ENCODE measurements around the gene NRARP. TPM values are rescaled to one million over a fixed set of nuclear protein-coding genes. Genes with fewer than 3 reads are reported as not detected.

The NRARP gene
- total RNA-seq, 1 experiment from 2014 or later = 24.7 TPM

DNA sequence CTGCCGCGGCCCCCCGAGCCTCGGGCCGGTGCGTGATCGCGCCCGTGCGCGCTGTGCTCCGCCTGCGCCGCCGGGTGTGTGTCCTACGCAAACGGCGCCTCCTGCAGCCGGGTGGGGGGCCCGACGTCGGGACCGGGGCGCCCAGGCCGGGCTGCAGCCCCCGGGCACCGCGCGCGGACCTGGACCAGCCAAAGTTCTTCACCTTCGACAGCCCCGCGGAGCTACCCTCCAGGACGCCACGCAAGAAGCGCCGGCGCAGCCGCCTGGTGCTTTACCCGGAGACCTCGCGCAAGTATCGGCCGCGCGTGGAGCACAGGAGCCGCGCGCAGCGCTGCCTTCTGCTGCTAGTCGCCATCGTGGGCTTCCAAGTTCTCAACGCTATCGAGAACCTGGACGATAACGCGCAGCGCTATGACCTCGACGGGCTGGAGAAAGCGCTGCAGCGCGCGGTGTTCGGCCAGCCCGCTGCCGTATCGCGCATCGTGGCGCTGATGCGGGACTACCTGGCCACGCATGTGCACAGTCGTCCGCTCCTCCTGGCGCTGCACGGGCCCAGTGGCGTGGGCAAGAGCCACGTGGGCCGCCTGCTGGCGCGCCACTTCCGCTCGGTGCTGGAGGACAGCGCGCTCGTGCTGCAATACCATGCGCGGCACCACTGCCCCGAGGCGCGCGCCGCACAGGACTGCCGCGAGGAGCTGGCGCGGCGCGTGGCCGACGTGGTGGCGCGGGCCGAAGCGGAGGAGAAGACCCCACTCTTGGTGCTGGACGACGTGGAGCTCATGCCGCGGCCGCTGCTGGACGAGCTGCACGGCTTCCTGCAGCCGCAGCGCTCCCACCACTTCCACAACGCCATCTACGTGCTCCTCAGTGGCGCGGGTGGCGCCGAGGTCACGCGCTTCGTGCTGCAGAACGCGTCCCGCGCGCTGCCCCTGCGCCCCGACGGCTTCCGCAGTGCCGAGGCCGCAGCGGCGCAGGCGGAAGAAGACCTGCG lies 23.1 kb downstream of the NRARP start:
- no peaks in the 10 kb centered on the region; the same call in 1 of the 2 replicates for H3K36me3 ChIP-seq (ENCODE audit: control insufficient read depth, insufficient read depth, low read length)
- Mint-ChIP-seq H3K36me3 (ENCODE audit: insufficient read depth, unreplicated experiment) (peaks cover 32% of the 10 kb centered on the region), H3K9me3 (ENCODE audit: unreplicated experiment) (no peaks in the 10 kb centered on the region), H3K27me3 (ENCODE audit: insufficient read depth, unreplicated experiment) (no peaks in the 10 kb centered on the region), H3K4me1 (ENCODE audit: low read depth, unreplicated experiment) (no peaks in the 10 kb centered on the region), H3K27ac (ENCODE audit: unreplicated experiment) (no peak overlapping the region), H3K4me3 (ENCODE audit: unreplicated experiment) (no peak overlapping the region)
- ChIA-PET CTCF (interaction anchor here (0.6 kb wide), 1 partner anchor 309 kb away, joined by 3 read pairs; no protein-coding TSS in a partner anchor), POLR2A (interaction anchor here (0.7 kb wide), 1 partner anchor 24 kb away, joined by 4 read pairs; no protein-coding TSS in a partner anchor)
- H3K4me3 ChIP-seq (ENCODE audit: low read depth, low read length) = no peak overlapping the region
- DNase-seq = no peak
- 0 out of 2 replicates have a peak, but pooled peaks cover 6% of the 10 kb centered on the region for H3K9me3 ChIP-seq
- no peak for TF ChIP-seq CTCF (IDR thresholded peaks at IDR 0.05; ENCODE audit: insufficient read depth in 1 of 2, low read depth in 1 of 2, low read length in 1 of 2, severe bottlenecking in 1 of 2, unreplicated experiment in 1 of 2)
- intact Hi-C loops (cut with micrococcal nuclease; ENCODE audit: unreplicated experiment) = no loop called here
- H3K27me3 ChIP-seq (replicated peaks; ENCODE audit: control insufficient read depth, insufficient read depth, low read length) = no peaks in the 10 kb centered on the region
- no peaks in the 10 kb centered on the region for H3K4me1 ChIP-seq
- no TSS peak for BruUV-seq (replicated peaks)

GRCh38 chr9:137278061-137278701 lies 23.9 kb downstream of the NRARP start:
- no peaks in the 10 kb centered on the region; the same call in 1 of the 2 replicates for H3K36me3 ChIP-seq (ENCODE audit: control insufficient read depth, insufficient read depth, low read length)
- Mint-ChIP-seq H3K4me1 (ENCODE audit: low read depth, unreplicated experiment) (no peaks in the 10 kb centered on the region), H3K27me3 (ENCODE audit: insufficient read depth, unreplicated experiment) (no peaks in the 10 kb centered on the region), H3K4me3 (ENCODE audit: unreplicated experiment) (no peak overlapping the region), H3K27ac (ENCODE audit: unreplicated experiment) (no peak overlapping the region), H3K9me3 (ENCODE audit: unreplicated experiment) (no peaks in the 10 kb centered on the region), H3K36me3 (ENCODE audit: insufficient read depth, unreplicated experiment) (peaks cover 40% of the 10 kb centered on the region)
- no peaks in the 10 kb centered on the region for H3K27me3 ChIP-seq (replicated peaks; ENCODE audit: control insufficient read depth, insufficient read depth, low read length)
- CTCF ChIA-PET = no interaction called here
- H3K9me3 ChIP-seq = 0 out of 2 replicates have a peak, but pooled peaks cover 6% of the 10 kb centered on the region
- intact Hi-C loops (cut with micrococcal nuclease; ENCODE audit: unreplicated experiment) = no loop called here
- POLR2A ChIA-PET = no interaction called here
- H3K4me1 ChIP-seq = no peaks in the 10 kb centered on the region
- H3K4me3 ChIP-seq (ENCODE audit: low read depth, low read length) = no peak overlapping the region
- DNase-seq = no peak
- no TSS peak for BruUV-seq (replicated peaks)
- no peak for TF ChIP-seq CTCF (IDR thresholded peaks at IDR 0.05; ENCODE audit: insufficient read depth in 1 of 2, low read depth in 1 of 2, low read length in 1 of 2, severe bottlenecking in 1 of 2, unreplicated experiment in 1 of 2)

DNA sequence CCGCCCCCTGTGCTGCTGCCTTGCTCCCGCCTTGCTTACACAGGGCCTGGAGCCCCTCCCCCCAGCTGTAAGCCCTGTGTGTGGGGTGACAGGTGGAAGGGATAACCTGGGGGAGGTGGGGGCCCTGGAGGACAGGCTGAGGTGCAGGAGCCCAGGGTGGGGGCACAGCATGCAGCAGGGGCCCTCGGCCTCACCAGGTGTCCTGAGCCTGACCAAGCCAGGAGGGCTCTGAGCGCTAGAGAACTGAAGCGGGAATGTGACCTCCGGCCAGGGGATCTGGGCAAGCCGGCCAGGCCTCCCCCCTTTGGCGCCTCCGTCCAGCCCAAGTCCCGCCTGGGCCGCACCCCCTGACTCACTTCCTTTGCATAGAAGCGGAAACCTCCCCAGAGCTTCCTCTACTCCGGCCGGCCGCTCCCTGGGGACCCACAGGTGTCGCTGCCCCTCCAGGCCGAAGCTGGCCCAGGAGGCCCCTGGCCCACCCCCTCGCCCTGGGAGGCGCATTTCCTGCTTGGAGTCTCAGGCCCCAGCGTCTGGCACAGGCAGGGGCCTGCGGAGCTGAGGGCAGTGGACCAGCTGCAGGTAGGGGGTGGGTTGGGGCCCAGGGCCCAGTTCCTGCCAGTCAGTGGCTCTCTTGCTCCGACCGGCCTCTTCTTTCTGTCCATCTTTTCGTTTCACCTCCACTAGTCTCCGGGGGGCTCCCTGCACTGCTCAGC lies 24.6 kb downstream of the NRARP start, which contains the start of gene TOR4A:
TOR4A (plus strand) TSS at position 398 of the 713 bp plus-strand sequence. CDS start 964 bp downstream, outside the sequence.
- no peak for DNase-seq
- H3K4me3 Mint-ChIP-seq (ENCODE audit: unreplicated experiment) = no peak within 1 kb of the TSS
- no peaks in the 10 kb centered on the region for H3K9me3 Mint-ChIP-seq (ENCODE audit: unreplicated experiment)
- ChIA-PET POLR2A (interaction anchor here (0.5 kb wide), 1 partner anchor 142 kb away, joined by 4 read pairs; no protein-coding TSS in a partner anchor), CTCF (no interaction called here)
- no peaks in the 10 kb centered on the region for H3K4me1 Mint-ChIP-seq (ENCODE audit: low read depth, unreplicated experiment)
- H3K36me3 Mint-ChIP-seq (ENCODE audit: insufficient read depth, unreplicated experiment) = peaks cover 39% of the 10 kb centered on the region
- no peaks in the 10 kb centered on the region for H3K27me3 ChIP-seq (replicated peaks; ENCODE audit: control insufficient read depth, insufficient read depth, low read length)
- intact Hi-C loops (cut with micrococcal nuclease; ENCODE audit: unreplicated experiment) = no loop called here
- BruUV-seq (replicated peaks) = no TSS peak
- H3K4me1 ChIP-seq = no peaks in the 10 kb centered on the region
- H3K4me3 ChIP-seq (ENCODE audit: low read depth, low read length) = no peak within 1 kb of the TSS
- 0 out of 2 replicates have a peak, but pooled peaks cover 6% of the 10 kb centered on the region for H3K9me3 ChIP-seq
- H3K27ac Mint-ChIP-seq (ENCODE audit: unreplicated experiment) = peak within 1 kb of the TSS; percentile 44
- no peak for TF ChIP-seq CTCF (IDR thresholded peaks at IDR 0.05; ENCODE audit: insufficient read depth in 1 of 2, low read depth in 1 of 2, low read length in 1 of 2, severe bottlenecking in 1 of 2, unreplicated experiment in 1 of 2)
- no peaks in the 10 kb centered on the region; the same call in none of the 2 replicates for H3K36me3 ChIP-seq (ENCODE audit: control insufficient read depth, insufficient read depth, low read length)
- no peaks in the 10 kb centered on the region for H3K27me3 Mint-ChIP-seq (ENCODE audit: insufficient read depth, unreplicated experiment)

Measured in Caco-2 (cell line).